Loucy (cell line): ENCODE measurements around the gene BTD.

Experiments used
- EZH2phosphoT487 ChIP-seq: fragments of 200-600 bp; IDR thresholded peaks from 2 replicates; pipeline ENCODE4 v1.6.1; 2018; ENCODE audit warnings: antibody characterized with exemption, mild to moderate bottlenecking, moderate library complexity, borderline replicate concordance
- TF ChIP-seq, protein P1 (sequence below): fragments of 200-600 bp; sonication (generic); conservative IDR thresholded peaks from 2 replicates; pipeline ENCODE4 v1.5.1; 2014; ENCODE audit warnings: mild to moderate bottlenecking, antibody characterized with exemption, low read length

DNA sequence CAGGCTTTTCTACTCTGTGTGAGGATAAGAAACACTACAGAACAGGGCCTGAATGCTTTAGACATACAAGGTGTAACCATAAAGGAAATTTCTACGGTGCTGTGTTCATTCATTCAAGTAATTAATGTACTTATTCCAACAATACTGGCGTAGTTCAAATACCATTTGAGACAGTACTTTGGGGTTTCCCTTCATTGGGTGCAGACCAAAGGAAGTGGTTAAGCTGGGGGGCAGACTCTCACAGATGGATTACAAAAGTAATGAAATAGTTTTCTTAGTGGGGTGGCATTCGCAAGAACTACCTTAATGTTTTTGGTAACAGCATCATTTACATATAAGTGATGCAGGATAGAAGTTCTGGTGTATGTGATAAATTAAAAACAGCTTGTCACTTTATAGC, 65.9 kb downstream of the BTD start:
- TF ChIP-seq, protein P1, sequence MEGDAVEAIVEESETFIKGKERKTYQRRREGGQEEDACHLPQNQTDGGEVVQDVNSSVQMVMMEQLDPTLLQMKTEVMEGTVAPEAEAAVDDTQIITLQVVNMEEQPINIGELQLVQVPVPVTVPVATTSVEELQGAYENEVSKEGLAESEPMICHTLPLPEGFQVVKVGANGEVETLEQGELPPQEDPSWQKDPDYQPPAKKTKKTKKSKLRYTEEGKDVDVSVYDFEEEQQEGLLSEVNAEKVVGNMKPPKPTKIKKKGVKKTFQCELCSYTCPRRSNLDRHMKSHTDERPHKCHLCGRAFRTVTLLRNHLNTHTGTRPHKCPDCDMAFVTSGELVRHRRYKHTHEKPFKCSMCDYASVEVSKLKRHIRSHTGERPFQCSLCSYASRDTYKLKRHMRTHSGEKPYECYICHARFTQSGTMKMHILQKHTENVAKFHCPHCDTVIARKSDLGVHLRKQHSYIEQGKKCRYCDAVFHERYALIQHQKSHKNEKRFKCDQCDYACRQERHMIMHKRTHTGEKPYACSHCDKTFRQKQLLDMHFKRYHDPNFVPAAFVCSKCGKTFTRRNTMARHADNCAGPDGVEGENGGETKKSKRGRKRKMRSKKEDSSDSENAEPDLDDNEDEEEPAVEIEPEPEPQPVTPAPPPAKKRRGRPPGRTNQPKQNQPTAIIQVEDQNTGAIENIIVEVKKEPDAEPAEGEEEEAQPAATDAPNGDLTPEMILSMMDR, result no peak
- no peak for TF ChIP-seq EZH2phosphoT487
